Large intestine (tissue), 3 donors: Measurements from ENCODE around the gene LRRC47. TPM values are rescaled to one million over a fixed set of nuclear protein-coding genes. Genes with fewer than 3 reads are reported as not detected.

ENCODE experiments used
- DNase-seq, 2 donors: peaks; one replicate each; pipeline versions ENCODE4 v3.0.0 to v3.0.0-alpha.2; 2013
- H3K27ac ChIP-seq: one replicate; pipeline ENCODE4 v1.5.1; 2013; ENCODE audit warnings: low read length
- H3K27me3 ChIP-seq: 2 replicates; pipeline ENCODE4 v1.6.1; 2013; ENCODE audit warnings: low read length; ENCODE audit not compliant: control insufficient read depth, insufficient read depth
- H3K36me3 ChIP-seq: 2 replicates; pipeline ENCODE4 v1.6.1; 2013; ENCODE audit warnings: low read length; ENCODE audit not compliant: control insufficient read depth, insufficient read depth
- H3K4me1 ChIP-seq: one replicate; pipeline ENCODE4 v1.6.1; 2013; ENCODE audit warnings: low read length; ENCODE audit not compliant: control insufficient read depth, insufficient read depth
- H3K4me3 ChIP-seq: one replicate; pipeline ENCODE4 v1.5.1; 2013; ENCODE audit warnings: low read length
- H3K9me3 ChIP-seq: one replicate; pipeline ENCODE4 v1.6.1; 2013; ENCODE audit warnings: mild to moderate bottlenecking, low read depth, low read length, moderate library complexity; ENCODE audit not compliant: control insufficient read depth
- WGBS: methylation state at CpG from one replicate; pipeline ENCODE4 v1.1.5; 2013; ENCODE audit warnings: low lambda C conversion rate; ENCODE audit not compliant: insufficient coverage; 5-methylcytosine and 5-hydroxymethylcytosine counted together
- polyA plus RNA-seq: library from polyadenylated mRNA; unstranded; fragments of 120-200 nt; gene quantifications from one replicate; pipeline ENCODE4 v1.2.1, GENCODE V29; 2013

The LRRC47 gene
- polyA plus RNA-seq, 1 donor: 47.9 TPM

DNA sequence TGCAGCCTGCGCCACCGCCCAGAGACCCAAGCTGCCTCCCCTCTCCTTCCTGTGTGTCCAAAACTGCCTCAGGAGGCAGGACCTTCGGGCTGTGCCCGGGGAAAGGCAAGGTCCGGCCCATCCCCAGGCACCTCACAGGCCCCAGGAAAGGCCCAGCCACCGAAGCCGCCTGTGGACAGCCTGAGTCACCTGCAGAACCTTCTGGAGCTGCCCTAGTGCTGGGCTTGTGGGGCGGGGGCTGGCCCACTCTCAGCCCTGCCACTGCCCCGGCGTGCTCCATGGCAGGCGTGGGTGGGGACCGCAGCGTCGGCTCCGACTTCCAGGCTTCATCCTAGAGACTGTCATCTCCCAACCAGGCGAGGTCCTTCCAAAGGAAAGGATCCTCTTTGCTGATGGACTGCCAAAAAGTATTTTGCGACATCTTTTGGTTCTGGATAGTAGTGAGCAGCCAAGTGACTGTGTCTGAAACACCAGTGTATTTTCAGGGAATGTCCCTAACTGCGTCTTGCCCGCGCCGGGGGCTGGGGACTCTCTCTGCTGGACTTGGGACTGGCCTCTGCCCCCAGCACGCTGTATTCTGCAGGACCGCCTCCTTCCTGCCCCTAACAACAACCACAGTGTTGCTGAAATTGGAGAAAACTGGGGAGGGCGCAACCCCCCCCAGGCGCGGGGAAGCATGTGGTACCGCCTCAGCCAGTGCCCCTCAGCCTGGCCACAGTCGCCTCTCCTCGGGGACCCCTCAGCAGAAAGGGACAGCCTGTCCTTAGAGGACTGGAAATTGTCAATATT is 63.0 kb downstream of the LRRC47 start:
- Histone ChIP-seq H3K4me1 (peaks cover 25% of the 10 kb centered on the region), H3K27me3 (peaks cover 8% of the 10 kb centered on the region), H3K9me3 (no peaks in the 10 kb centered on the region), H3K36me3 (peaks cover 14% of the 10 kb centered on the region), H3K27ac (no peak overlapping the region), H3K4me3 (no peak overlapping the region)
- WGBS: no CpG with 5 or more reads among the region's 29 CpGs
- DNase-seq: peak in 1 of 2 donors; percentile 63

- WGBS: no CpG with 5 or more reads among the region's 37 CpGs
- no peak overlapping the region for H3K27ac ChIP-seq
- H3K9me3 ChIP-seq: no peaks in the 10 kb centered on the region
- H3K4me1 ChIP-seq: peaks cover 25% of the 10 kb centered on the region
- peaks cover 8% of the 10 kb centered on the region for H3K27me3 ChIP-seq
- H3K36me3 ChIP-seq: peaks cover 9% of the 10 kb centered on the region
- H3K4me3 ChIP-seq: no peak overlapping the region
- peak in 1 of 2 donors; percentile 55 for DNase-seq
These were observed 63.7 kb downstream of the LRRC47 start for GRCh38 chr1:3732434-3733093.

DNA sequence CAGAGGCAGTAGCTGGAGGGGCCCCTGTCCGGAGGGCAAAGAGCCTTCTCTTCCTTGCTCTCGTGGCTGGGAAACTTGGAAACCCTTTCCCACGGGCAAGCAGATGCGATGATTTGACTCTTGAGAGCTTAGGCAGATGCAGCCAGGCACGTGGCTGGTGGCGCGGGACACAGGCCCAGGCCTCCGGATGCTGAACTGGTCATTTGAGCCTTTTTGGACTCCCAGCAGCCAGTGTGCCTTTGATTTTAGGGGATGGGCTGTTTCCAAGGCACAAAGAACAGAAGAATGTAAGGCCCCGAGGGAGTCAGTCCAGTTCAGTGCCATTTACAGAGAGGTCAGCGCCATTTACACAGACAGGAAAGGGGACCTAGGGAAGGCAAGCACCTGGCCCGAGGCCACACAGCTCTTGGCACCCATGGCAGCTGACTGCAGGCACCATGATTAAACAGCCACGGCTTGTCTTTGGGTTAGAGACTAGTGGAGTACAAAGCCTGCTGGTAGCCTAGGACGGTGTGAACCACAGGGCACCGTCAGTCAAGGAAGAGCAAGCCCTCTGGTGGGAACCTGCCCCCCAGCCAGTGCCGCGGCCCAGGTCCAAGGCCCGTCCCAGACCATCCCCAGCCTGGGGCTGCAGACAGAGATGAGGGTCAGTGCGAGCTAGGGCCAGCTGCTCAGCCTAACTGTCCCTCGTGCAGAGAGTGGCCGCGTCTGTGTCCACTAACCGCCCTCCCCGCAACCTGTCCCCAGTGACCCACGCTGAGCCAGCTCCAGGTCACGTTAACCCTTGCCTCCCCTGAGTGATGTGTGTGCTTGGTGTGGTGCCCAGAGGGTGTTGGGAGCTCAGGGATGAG is 64.5 kb downstream of the LRRC47 start:
- Histone ChIP-seq H3K27ac (no peak overlapping the region), H3K36me3 (peaks cover 8% of the 10 kb centered on the region), H3K4me3 (no peak overlapping the region), H3K4me1 (peaks cover 25% of the 10 kb centered on the region), H3K27me3 (peaks cover 8% of the 10 kb centered on the region), H3K9me3 (no peaks in the 10 kb centered on the region)
- WGBS: no CpG with 5 or more reads among the region's 25 CpGs
- DNase-seq: no peak

DNA sequence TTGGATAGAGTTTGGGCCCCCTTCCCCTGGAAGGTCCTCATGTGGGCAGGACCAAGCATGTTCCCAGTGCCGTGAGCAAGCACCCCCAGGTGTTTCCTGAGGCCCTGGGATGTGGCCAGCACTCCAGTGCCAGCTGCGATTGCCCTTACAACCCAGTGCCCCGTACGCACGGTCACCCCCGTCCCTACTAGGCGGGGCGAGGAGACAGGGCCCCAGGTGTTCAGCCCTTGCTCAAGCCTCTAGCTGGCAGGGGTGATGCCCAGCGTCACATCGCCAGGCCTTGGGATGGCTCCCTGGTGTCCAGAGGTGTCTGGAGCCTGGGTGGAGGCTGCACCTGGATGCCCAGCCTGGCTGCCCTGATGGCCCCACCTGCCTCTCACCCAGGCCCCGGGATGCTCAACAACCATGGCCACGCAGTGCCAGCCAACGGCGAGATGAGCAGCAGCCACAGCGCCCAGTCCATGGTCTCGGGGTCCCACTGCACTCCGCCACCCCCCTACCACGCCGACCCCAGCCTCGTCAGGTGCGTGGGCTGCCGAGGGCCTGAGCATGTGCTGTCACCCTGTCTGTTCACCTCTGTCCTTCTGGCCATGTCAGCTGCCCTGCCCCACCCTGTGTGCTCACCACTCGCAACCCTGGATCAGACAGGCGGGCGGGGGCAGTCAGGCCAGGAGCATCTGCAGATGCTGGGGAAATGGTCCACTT is 65.6 kb downstream of the LRRC47 start:
- H3K4me1 ChIP-seq: peaks cover 25% of the 10 kb centered on the region
- no peaks in the 10 kb centered on the region for H3K36me3 ChIP-seq
- H3K9me3 ChIP-seq: no peaks in the 10 kb centered on the region
- H3K4me3 ChIP-seq: no peak overlapping the region
- peaks cover 8% of the 10 kb centered on the region for H3K27me3 ChIP-seq
- no peak for DNase-seq
- no CpG with 5 or more reads among the region's 25 CpGs for WGBS
- no peak overlapping the region for H3K27ac ChIP-seq

DNA sequence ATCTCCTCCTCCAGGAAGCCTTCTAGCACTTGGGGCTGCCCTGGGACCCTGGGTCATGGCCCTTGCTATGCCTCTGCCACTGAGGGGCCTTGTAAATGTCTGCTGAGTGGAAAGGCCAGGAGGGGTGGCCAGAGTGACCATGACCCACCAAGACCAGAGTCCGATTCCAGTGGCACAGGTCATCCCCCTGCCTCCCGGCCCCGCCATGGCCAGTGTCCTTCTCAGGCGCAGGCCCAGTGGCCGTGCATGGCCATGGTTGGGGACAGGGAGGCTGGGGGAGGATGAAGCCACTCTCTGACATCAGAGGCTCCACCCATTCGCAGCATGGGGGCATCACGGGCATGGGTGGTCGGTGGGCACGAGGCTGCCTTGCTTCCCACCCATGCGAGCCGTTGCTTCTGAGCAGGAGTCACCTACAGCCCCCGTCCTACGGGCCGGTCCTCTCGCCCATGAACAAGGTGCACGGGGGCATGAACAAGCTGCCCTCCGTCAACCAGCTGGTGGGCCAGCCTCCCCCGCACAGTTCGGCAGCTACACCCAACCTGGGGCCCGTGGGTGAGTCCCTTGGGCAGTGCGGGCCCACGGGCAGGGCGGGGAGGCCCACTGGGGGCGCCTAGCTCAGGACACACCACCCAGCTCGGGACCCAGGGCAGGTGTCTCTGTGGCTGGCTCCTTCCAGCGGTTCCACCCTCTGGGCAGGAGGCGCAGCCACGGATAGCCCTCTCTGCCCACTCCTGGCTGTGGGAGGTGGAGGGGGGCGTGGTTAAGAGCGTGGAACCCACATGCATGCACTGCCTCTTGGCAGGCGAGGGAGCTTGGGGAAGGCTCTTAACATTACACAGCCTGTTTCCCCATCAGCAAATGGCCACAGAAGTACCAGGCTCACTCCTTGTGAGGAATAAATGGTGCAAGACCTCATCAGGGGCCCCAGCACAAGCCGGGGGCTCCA is 66.4 kb downstream of the LRRC47 start:
- no peak overlapping the region for H3K27ac ChIP-seq
- H3K4me3 ChIP-seq: no peak overlapping the region
- DNase-seq: no peak
- H3K9me3 ChIP-seq: no peaks in the 10 kb centered on the region
- peaks cover 8% of the 10 kb centered on the region for H3K27me3 ChIP-seq
- WGBS: no CpG with 5 or more reads among the region's 32 CpGs
- H3K36me3 ChIP-seq: no peaks in the 10 kb centered on the region
- H3K4me1 ChIP-seq: peaks cover 25% of the 10 kb centered on the region

Other genes starting within 250 kb of the LRRC47 start
- 13.8 TPM for gene MEGF6, start 185.0 kb downstream of the LRRC47 start, polyA plus RNA-seq
- 81.6 TPM for gene TPRG1L, start 171.5 kb downstream of the LRRC47 start, polyA plus RNA-seq
- gene WRAP73, start 146.4 kb downstream of the LRRC47 start, polyA plus RNA-seq: 15.6 TPM
- 0.55 TPM for gene TP73, start 144.0 kb downstream of the LRRC47 start, polyA plus RNA-seq
- 0.03 TPM for gene CCDC27, start 44.0 kb downstream of the LRRC47 start, polyA plus RNA-seq
- 66.0 TPM for gene SMIM1, start 23.7 kb downstream of the LRRC47 start, polyA plus RNA-seq
- gene CEP104, start 60.7 kb upstream of the LRRC47 start, polyA plus RNA-seq: 31.5 TPM
- gene DFFB, start 61.0 kb upstream of the LRRC47 start, polyA plus RNA-seq: 10.6 TPM
- gene C1orf174, start 103.8 kb upstream of the LRRC47 start, polyA plus RNA-seq: 28.4 TPM